Measurements from ENCODE around the gene PPFIA3.
"Not testable (repeated sequence)": the region's sequence is repeated elsewhere in the genome, so short reads cannot be mapped to it uniquely, and the experiment has no call there.

The PPFIA3 gene

DNA sequence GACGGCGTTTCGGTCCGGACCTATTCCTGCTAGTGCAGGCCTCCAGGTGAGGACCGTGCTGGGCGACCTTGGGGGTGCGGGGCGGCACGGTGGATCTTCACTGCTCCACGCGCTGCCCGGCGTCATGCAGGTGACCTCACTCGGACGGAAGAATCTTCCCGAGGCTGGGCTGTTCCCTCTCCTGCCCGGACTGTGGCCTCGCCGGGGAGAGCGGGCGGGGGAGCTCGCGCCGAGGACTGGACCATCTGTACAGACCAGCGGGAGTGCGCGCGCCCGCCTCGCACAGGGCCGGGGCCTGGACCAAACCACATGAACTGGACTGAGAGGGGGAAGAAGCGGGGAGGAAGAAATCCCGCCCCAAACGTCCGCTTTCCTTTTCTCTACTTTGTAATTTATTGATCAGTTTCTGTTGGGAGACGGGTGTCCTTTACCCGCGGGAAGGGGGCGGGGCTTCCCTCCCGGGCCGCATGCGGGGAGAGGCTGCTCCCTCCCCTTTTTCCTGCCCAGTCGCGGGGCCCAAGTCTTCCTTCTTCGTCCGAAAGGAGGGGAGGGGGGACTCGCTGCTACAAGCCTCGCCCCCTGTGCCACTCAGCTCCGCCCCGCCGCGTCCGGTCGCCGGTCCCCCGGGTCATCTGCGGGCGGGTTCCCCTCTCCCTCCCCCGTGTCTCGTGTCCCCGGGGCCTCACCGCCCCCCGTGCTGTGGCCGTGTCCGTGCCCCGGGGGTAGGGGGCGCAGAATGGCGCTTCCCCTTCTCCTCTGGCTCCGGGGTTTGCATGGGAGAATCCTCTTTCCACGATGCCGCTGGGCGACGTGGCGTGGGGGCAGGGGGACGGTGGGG lies 31.0 kb downstream of the PPFIA3 start:
- peak; percentile 91 for DNase-seq (ENCODE audit: low spot score)

DNA sequence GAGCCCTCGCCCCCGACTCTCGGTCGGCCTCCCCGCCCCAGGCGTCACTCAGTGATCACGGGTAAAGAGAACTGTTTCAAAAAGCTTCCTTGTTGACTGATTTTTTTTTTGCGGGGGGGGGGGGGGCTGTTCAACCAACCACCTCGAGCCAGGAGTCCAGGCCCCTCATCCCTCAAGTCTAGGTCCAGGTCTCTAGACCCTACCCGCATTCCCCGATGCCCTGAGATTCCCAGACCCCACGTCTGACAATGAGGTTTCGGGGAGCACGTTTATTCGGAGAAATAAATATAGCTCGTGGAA lies 31.6 kb downstream of the PPFIA3 start:
- DNase-seq (ENCODE audit: low spot score), result no peak

DNA sequence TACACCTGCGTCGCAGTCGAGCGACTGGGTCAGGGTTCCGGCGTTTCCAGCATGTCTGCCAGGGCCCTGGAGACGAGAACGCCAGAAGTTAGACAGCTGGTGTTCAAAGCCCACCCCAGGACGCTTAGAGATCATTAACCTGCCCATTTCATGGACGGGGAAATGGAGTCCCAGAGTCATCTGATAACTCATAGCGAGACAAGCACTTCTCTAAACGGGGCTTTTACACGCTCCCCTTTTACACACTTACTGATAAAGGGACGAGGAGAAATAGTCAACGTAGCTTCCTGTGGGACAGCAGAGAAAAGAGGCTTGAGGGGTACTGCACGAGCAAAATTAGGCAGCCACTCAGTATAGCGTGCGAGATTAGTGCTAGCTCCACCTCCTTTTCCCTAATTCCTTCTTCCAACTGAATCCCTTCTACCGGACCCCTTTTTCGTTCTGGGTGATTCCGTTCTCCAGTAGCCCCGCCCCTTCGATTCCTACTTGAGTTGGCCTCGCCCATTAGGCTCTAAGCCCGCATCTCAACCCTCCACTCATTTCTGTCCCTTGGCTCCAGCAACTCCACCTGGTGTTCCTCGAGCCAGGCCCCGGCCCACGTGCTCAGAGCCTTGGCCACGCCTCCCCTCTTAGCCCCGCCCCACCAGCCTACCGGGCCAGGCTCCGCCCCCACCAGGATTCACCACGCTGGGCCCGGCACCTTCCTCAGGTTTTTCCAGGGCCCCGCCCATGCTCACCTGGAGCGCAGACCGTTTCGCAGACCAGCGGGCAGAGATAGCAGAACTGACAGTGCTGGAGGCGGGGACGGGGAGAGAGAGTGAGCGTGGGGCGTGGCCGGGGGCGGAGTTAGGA lies 32.1 kb downstream of the PPFIA3 start:
- DNase-seq (ENCODE audit: low spot score), result peak; percentile 67

DNA sequence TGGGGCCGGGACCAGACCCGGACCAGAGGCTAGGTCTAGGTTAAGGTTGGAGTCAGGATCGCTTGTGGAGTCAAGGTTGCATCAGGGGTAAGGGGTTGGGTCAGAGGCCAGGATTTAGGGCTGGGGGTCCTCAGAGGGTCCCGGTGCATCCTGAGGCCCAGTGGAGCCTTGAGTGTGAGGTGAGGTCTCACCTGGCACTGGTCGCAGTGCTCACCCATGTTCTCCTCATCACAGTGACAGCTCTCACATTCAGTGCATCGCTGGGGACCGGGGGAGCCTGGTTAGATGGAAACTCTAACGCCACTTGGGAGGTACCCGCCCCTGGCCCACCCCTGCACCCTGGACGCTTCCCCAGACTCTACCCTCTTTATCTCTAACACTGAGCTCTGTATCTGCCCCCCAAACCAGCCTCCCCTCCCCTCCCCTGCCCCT lies 32.8 kb downstream of the PPFIA3 start:
- DNase-seq (ENCODE audit: low spot score), result no peak

DNA sequence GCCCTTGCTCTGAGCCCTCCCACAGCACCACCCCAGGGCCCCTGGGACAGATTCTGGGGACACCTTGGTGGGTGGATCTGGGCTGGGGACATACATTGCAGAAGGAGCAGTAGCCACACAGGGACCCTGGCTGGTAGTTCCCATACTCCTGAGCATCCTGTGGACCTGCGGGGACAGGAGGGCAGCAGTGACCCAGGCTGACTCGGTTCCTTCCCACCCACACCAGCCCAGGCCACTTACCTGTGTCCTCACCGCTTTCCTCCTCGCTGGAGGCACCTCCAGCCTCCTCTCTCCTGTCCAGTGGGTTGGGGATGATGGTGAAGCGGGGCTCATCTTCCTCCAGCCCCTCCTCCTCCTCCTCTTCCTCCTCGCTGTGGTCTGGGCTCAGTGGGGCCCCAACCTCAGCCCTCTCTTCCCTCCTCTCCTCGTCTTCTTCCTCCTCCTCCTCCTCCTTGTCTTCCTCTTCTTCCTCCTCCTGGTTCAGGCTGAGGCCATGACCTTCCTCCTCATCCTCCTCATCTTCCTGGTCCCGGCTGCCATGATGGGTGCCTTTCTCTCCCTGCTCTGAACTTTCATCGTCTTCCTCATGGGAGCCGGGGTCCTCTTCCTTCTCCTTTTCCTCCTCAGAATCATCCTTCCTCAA lies 33.9 kb downstream of the PPFIA3 start:
- no peak for DNase-seq (ENCODE audit: low spot score)

DNA sequence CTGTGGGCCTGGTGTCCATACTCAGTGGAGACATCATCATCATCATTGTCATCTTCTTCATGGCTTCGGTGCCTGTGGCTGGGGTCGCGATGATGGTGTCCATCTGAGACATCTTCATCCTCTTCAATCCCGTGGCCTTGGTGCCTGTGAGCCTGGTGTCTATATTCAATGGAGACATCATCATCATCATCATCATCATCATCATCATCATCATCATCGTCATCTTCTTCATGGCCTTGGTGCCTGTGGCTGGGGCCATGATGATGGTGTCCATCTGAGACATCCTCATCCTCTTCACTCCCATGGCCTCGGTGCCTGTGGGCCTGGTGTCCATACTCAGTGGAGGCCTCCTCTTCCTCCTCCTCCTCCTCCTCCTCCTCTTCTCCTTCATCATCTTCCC lies 34.9 kb downstream of the PPFIA3 start:
- DNase-seq (ENCODE audit: low spot score), result no peak

DNA sequence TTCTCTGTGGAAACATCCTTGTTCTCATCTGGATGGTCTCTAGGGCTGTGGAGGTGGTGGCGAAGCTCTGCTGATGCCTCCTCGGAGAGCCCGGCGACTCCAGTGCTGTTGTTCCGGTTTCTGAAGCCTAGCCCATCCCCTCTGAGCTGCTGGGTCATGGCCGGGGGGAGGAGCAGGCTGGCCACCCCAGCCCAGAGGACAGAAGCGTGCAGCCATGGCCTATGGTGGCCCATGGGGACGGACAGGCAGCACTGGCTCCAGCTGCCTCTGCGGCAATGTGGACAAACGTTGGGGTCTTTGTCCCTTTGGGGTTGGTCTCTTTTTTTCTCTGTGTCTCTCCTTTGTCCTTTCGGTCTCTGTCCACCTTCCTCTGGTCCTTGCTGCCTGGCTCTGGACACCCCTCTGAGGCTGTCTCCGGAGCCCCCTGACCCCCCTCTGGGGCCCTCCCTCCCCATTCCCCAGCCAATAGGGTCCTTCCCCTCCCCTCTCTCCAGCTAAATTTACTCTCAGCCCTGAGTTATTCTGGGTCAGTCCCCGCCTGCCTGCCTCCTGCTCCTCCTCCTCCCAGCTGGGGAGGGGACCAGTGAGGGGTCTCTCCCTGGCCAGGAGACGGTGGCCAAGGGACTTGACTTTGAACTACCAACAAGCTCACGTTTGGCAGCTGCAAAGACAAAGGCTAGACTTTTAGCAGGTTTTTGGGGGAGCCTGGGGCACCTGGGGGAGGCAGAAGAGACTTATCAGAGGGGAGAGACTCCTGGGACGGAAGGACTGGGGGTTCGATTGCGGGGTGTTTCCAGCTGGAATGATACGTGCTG lies 35.9 kb downstream of the PPFIA3 start, which contains the start of gene HRC:
TSS of gene HRC (minus strand) at position 392 of the 815 bp plus-strand sequence. CDS start at position 233, 159 bp downstream.
- DNase-seq (ENCODE audit: low spot score), result no peak

DNA sequence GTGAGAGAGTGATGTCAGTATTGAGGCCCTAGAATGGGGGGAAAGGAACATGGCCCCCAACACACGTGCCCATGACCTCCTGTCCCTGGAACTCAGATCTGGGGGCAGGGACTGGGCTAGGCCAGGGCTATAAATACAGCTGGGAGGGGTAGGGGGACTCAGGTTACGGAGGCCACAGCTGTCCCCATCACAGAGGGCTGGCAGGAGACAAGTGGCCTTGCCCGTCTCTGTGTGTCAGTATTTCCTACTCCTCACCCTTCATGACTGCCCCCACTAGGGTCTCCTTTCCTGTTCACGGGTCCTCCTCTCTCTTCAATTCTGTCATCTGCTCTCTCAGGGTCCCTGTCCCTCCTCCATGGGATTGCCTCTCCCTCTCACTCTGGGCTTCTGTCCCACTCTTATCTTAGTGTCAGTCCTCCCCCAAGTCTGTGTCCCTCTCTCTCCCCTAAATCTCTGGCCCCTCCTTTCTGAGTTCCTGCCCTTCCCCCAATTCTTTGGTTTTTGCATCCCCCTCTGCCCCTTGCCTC lies 36.5 kb downstream of the PPFIA3 start:
- no peak for DNase-seq (ENCODE audit: low spot score)

DNA sequence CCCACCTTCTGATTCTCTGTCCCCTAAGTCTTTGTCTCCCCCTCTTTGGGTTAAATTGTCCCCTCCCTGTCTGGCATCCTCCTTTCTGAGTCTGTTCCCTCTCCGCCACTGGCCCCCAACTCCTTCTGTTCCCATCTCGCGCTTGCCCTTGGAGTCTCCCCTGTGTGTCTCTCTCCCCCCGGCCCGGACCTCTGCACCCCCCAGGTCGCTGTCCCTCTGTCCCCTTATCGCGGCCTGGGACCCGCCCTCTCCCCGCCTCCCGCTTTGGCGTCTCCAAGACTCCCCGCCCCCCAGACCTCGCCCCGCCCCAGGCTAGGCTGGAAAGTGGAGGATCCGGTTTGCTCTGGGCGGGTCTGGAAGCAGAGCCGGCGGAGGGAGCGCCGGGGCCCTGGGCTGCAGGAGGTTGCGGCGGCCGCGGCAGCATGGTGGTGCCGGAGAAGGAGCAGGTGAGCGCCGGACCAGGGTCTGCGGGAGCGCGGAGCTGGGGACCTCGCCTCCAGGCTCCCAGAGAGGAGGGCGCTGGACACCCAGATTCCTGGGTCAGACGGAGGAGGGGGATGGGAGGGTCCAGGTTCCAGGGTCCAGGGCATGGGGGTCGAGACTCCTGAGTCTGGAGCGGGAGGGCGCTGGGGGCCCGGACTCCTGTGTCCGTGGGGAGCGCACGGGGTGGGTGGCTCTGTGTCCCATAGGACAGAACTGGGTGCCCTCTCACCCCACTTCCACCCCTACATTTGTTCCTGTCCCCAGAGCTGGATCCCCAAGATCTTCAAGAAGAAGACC lies 38.3 kb downstream of the PPFIA3 start, which contains the start of gene TRPM4:
TSS of gene TRPM4 (plus strand) at position 348 of the 780 bp plus-strand sequence. CDS start at position 423, 75 bp downstream.
- peak; percentile 96 for DNase-seq (ENCODE audit: low spot score)

DNA sequence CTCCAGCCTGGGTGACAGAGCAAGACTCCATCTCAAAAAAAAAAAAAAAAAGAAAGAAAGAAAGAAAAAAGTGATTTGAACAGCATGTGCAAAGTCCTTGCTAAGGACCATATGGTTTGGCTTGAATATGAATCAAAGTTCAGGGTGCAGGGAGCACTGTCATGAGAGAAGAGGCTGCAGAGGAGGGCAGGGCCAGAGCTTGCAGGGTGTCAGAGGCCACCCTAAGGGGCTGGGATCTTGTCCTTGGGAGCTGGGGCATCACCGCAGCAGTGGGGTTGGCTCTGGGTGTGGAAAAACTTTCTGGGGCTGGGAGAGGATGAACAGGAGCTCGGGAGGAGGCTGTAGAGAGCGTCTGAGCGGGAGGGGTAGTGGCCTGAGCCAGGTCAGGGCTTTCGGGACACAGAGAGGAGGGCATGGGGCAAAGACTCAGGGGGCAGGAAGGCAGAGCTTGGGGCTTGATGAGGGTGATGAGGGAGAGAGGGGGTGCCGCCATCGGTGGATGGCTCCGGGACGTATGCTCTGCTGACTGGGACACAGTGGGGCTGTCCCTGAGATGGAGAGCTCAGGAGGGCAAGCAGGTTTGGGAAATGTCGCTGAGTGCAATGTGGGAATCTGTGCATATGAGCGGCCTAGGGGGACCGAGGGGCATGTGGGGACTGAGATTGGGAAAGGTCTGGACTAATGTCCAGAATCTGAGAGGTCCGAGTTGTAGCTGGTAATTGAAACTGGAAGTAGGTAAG lies 41.3 kb downstream of the PPFIA3 start:
- no peak for DNase-seq (ENCODE audit: low spot score)

DNA sequence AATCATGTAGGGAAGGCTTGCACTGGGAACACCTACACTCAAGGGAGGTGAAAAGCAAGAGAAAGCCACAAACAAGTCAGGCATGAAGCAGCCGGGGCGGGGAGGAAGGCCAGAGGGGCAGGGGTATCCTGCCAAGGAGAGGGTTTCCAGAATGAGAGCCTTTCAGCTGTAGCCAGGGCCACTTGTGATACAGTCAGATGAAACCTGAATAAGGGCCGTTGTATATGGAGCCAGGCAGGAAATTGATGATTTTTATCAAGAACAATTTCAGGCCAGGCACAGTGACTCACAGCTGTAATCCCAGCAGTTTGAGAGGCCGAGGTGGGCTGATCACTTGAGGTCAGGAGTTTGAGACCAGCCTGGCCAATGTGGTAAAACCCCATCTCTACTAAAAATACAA lies 42.6 kb downstream of the PPFIA3 start:
- no peak for DNase-seq (ENCODE audit: low spot score)

DNA sequence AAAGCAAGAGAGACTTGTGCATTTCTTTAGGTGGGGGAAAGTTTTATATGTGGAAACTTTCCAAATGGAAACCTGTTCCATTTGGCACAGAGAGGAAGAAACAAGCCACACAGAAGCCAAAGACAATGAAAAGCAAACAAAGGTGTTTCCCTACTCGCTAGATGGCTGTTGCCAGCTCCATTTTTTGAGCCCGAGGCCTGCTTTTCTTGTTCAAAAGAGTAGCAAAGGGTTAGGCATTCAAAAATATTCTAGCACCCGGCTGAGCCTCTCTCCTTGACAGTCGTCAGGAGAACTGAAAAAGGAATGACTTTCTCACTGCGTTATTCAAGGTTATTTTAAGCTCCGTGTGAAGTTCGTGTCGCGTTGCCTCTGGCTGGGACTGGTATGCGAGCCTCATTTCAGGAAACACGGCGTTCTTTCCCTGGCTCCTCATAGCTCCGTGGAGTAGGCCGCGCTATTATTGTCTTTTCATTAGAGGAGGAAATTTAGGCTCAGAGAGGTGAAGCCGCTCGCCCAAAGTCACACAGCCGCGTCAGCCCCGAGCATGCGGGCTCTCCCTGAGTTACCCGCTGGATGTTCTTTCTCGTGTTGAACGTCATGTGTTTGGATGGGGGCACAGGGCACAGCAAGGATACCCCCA lies 45.9 kb downstream of the PPFIA3 start:
- no peak for DNase-seq (ENCODE audit: low spot score)

DNA sequence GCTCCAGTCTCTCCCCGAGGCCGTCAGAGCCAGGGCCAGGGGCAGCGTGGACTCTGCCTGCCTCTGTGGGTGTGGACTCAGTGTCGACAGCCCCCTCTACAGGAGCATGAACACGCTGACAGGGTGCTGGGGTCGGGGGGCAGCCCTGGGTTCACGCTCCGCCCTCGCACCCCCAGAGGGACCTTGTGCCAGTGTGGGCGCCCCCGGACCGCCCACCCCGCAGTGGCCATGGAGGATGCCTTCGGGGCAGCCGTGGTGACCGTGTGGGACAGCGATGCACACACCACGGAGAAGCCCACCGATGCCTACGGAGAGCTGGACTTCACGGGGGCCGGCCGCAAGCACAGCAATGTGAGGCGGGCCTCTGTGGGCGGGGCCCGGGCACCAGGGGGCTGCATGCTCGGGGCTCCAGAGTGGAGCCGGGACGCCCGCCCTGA lies 46.5 kb downstream of the PPFIA3 start:
- no peak for DNase-seq (ENCODE audit: low spot score)

DNA sequence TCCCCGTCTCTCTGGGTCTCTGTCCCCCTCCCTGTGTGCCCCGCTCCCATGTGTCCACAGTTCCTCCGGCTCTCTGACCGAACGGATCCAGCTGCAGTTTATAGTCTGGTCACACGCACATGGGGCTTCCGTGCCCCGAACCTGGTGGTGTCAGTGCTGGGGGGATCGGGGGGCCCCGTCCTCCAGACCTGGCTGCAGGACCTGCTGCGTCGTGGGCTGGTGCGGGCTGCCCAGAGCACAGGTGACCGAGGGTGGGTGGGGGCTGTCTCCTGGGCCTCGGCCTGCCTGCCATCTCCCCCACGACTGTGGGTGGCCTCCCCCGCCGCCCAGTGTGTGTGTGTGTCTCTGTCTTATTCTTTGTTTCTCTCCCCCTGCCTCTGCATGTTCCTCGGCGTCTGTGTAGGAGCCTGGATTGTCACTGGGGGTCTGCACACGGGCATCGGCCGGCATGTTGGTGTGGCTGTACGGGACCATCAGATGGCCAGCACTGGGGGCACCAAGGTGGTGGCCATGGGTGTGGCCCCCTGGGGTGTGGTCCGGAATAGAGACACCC lies 48.6 kb downstream of the PPFIA3 start:
- DNase-seq (ENCODE audit: low spot score), result no peak

DNA sequence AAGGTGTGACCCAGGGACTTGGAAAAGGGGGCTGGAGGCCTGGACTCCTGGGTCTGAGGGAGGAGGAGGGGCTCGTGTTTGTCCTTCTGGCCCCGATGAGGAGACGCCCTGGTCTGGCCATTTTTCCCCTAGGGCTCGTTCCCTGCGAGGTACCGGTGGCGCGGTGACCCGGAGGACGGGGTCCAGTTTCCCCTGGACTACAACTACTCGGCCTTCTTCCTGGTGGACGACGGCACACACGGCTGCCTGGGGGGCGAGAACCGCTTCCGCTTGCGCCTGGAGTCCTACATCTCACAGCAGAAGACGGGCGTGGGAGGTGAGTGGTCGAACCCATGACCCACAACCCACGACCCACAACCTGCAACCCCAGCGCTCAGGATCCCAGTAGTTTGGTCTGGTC lies 49.1 kb downstream of the PPFIA3 start:
- no peak for DNase-seq (ENCODE audit: low spot score)

DNA sequence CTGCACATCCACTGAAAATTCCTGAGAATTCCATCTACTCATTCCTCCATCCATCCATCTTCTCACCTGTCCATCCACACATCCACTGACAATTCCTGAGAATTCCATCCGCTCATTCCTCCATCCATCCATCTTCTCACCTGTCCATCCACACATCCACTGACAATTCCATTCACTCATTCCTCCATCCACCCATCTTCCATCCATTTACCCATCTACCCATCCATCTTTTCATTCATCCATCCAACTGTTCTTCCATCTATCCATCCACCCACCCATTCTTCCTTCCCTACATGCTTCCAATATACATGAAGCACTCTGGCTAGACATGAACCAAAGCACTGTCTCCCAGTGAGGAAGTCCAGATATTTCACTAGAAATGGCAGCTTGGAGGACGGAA lies 53.9 kb downstream of the PPFIA3 start:
- DNase-seq (ENCODE audit: low spot score), result no peak

DNA sequence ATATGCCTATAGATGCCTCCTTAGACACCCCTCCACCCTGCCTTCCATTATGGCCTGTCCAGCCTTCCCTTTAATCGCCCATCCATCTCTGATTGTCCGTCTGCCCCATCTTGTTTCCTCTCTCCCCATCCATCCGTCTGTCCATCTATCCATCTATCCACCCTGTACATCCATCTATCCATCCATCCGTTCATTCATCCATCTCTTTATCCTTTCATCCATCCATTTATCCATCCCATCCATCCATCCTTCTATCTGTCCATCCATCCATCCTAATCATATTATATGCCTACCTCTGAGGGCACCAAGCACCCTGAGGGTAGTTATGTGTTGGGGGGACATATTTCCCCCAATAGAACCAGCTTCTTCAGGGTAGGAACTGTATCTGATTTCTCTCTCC lies 61.3 kb downstream of the PPFIA3 start:
- DNase-seq (ENCODE audit: low spot score), result no peak

DNA sequence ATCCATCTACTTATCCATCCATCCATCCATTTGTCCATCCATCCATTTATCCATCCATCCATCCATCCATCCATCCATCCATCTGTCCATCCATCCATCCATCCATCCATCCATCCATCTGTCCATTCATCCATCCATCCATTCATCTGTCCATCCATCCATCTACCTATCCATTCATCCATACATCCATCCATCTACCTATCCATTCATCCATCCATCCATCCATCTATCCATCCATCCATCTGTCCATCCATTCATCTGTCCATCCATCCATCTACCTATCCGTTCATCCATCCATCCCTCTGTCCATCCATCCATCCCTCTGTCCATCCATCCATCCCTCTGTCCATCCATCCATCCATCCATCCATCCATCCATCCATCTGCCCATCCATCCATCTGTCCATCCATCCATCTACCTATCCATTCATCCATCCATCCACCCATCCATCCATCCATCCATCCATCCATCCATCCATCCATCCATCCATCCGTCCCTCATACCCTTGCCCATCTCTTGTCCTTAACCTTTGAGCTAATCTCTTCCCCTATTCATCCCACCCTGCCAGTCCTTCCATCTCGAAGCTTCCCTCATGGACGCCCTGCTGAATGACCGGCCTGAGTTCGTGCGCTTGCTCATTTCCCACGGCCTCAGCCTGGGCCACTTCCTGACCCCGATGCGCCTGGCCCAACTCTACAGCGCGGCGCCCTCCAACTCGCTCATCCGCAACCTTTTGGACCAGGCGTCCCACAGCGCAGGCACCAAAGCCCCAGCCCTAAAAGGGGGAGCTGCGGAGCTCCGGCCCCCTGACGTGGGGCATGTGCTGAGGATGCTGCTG lies 62.9 kb downstream of the PPFIA3 start:
- DNase-seq (ENCODE audit: low spot score), result not testable (repeated sequence)

Data from GM03348 (cell line).